ENCODE results near the gene TMIE. TPM values are rescaled to one million over a fixed set of nuclear protein-coding genes. Genes with fewer than 3 reads are reported as not detected.

Gene TMIE
- total and polyA plus RNA-seq, 10 of the 15 experiments (the other 5 are each of a cell fraction or from before 2014, with no cell fraction given): not detected

GRCh38 chr3:46684891-46685290, 16.3 kb upstream of the TMIE start:
- no peak for FAIRE-seq
- Histone ChIP-seq H3K79me2 (ENCODE audit: control insufficient read depth, insufficient read depth, low read length) (no peaks in the 10 kb centered on the region), H3K4me1 (ENCODE audit: control insufficient read depth, insufficient read depth, low read length) (no peaks in the 10 kb centered on the region), H3K27ac (ENCODE audit: control insufficient read depth, insufficient read depth) (no peak overlapping the region), H3K4me3 (no peak overlapping the region), H3K27me3 (replicated peaks in 1 of 2; ENCODE audit: control insufficient read depth in 2 of 2, insufficient read depth in 2 of 2, low read length in 1 of 2) (no peaks in the 10 kb centered on the region), H3K36me3 (ENCODE audit: control insufficient read depth in 2 of 2, insufficient read depth in 2 of 2, low read length in 1 of 2) (no peaks in the 10 kb centered on the region), H2AFZ (ENCODE audit: control insufficient read depth, low read depth, low read length) (no peak overlapping the region), H4K20me1 (ENCODE audit: control insufficient read depth, insufficient read depth) (no peaks in the 10 kb centered on the region), H3K9ac (ENCODE audit: control insufficient read depth, insufficient read depth, low read length) (no peak overlapping the region), H3K4me2 (ENCODE audit: control insufficient read depth, insufficient read depth) (no peak overlapping the region), H3K9me3 (replicated peaks; ENCODE audit: control insufficient read depth, insufficient read depth, low read length) (no peaks in the 10 kb centered on the region)
- TF ChIP-seq, protein P1, sequence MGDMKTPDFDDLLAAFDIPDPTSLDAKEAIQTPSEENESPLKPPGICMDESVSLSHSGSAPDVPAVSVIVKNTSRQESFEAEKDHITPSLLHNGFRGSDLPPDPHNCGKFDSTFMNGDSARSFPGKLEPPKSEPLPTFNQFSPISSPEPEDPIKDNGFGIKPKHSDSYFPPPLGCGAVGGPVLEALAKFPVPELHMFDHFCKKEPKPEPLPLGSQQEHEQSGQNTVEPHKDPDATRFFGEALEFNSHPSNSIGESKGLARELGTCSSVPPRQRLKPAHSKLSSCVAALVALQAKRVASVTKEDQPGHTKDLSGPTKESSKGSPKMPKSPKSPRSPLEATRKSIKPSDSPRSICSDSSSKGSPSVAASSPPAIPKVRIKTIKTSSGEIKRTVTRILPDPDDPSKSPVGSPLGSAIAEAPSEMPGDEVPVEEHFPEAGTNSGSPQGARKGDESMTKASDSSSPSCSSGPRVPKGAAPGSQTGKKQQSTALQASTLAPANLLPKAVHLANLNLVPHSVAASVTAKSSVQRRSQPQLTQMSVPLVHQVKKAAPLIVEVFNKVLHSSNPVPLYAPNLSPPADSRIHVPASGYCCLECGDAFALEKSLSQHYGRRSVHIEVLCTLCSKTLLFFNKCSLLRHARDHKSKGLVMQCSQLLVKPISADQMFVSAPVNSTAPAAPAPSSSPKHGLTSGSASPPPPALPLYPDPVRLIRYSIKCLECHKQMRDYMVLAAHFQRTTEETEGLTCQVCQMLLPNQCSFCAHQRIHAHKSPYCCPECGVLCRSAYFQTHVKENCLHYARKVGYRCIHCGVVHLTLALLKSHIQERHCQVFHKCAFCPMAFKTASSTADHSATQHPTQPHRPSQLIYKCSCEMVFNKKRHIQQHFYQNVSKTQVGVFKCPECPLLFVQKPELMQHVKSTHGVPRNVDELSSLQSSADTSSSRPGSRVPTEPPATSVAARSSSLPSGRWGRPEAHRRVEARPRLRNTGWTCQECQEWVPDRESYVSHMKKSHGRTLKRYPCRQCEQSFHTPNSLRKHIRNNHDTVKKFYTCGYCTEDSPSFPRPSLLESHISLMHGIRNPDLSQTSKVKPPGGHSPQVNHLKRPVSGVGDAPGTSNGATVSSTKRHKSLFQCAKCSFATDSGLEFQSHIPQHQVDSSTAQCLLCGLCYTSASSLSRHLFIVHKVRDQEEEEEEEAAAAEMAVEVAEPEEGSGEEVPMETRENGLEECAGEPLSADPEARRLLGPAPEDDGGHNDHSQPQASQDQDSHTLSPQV (IDR thresholded peaks at IDR 0.05): no peak
- no peak for TF ChIP-seq NFYB (IDR thresholded peaks at IDR 0.05; ENCODE audit: insufficient read depth, low read depth, low read length)
- no peak for TF ChIP-seq TAF1 (IDR thresholded peaks at IDR 0.05; ENCODE audit: borderline replicate concordance, low read depth, low read length)
- SMC1A ChIA-PET (ENCODE audit: uncharacterized antibody, unreplicated experiment): no interaction called here
- no peak for ATAC-seq
- RAD21 ChIA-PET (ENCODE audit: unreplicated experiment): no interaction called here
- no TSS peak for BruUV-seq (replicated peaks)
- 0% methylated on average over 2 of the region's 2 CpGs for WGBS (ENCODE audit: insufficient coverage, insufficient replicate concordance, low lambda C conversion rate, missing lambda C conversion rate)
- no peak for DNase-seq (ENCODE audit: low read depth, low spot score)
- CTCF ChIA-PET: no interaction called here
- POLR2A ChIA-PET: no interaction called here
- intact Hi-C loops (cut with micrococcal nuclease; ENCODE audit: unreplicated experiment): no loop called here
- in situ Hi-C loops (cut with MboI): no loop called here

DNA sequence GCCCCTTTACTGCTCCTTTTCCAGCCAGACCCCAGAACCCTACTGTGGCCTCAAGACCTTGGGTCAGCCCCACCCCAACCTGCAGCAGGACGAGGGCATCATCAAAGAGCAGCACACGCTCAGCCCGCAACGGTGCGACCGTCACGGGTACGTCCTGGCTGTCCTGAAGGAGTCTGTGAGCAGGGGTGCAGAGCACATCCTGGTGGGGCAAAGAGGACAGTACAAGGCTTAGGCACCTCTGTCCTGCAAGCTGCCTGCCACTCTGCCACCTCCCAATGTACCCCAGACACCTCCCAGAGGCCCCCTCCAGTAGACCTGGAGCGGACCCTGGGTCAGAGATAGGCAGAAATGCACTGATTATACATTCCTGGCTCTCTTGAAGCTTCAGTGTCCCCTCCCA, 15.7 kb upstream of the TMIE start:
- ChIA-PET CTCF (no interaction called here), POLR2A (no interaction called here), SMC1A (ENCODE audit: uncharacterized antibody, unreplicated experiment) (no interaction called here), RAD21 (ENCODE audit: unreplicated experiment) (no interaction called here)
- H3K27ac ChIP-seq (ENCODE audit: control insufficient read depth, insufficient read depth): no peak overlapping the region
- ATAC-seq (no peak), DNase-seq (ENCODE audit: low read depth, low spot score) (no peak), FAIRE-seq (no peak)
- no peak overlapping the region for H3K4me2 ChIP-seq (ENCODE audit: control insufficient read depth, insufficient read depth)
- no peaks in the 10 kb centered on the region for H3K27me3 ChIP-seq (replicated peaks in 1 of 2; ENCODE audit: control insufficient read depth in 2 of 2, insufficient read depth in 2 of 2, low read length in 1 of 2)
- H3K9ac ChIP-seq (ENCODE audit: control insufficient read depth, insufficient read depth, low read length): no peak overlapping the region
- in situ Hi-C loops (cut with MboI) (no loop called here), intact Hi-C loops (cut with micrococcal nuclease; ENCODE audit: unreplicated experiment) (no loop called here)
- no peaks in the 10 kb centered on the region for H3K4me1 ChIP-seq (ENCODE audit: control insufficient read depth, insufficient read depth, low read length)
- no peak overlapping the region for H2AFZ ChIP-seq (ENCODE audit: control insufficient read depth, low read depth, low read length)
- no TSS peak for BruUV-seq (replicated peaks)
- no peaks in the 10 kb centered on the region for H3K9me3 ChIP-seq (replicated peaks; ENCODE audit: control insufficient read depth, insufficient read depth, low read length)
- H3K36me3 ChIP-seq (ENCODE audit: control insufficient read depth in 2 of 2, insufficient read depth in 2 of 2, low read length in 1 of 2): no peaks in the 10 kb centered on the region
- H3K79me2 ChIP-seq (ENCODE audit: control insufficient read depth, insufficient read depth, low read length): no peaks in the 10 kb centered on the region
- no peak overlapping the region for H3K4me3 ChIP-seq
- H4K20me1 ChIP-seq (ENCODE audit: control insufficient read depth, insufficient read depth): no peaks in the 10 kb centered on the region
- WGBS (ENCODE audit: insufficient coverage, insufficient replicate concordance, low lambda C conversion rate, missing lambda C conversion rate): 46% methylated on average over 9 of the region's 9 CpGs
- no peak for TF ChIP-seq NR2F1 (conservative IDR thresholded peaks at IDR 0.05)
- no peak for TF ChIP-seq BMI1 (IDR thresholded peaks at IDR 0.05; ENCODE audit: borderline replicate concordance)
- TF ChIP-seq, protein P2, sequence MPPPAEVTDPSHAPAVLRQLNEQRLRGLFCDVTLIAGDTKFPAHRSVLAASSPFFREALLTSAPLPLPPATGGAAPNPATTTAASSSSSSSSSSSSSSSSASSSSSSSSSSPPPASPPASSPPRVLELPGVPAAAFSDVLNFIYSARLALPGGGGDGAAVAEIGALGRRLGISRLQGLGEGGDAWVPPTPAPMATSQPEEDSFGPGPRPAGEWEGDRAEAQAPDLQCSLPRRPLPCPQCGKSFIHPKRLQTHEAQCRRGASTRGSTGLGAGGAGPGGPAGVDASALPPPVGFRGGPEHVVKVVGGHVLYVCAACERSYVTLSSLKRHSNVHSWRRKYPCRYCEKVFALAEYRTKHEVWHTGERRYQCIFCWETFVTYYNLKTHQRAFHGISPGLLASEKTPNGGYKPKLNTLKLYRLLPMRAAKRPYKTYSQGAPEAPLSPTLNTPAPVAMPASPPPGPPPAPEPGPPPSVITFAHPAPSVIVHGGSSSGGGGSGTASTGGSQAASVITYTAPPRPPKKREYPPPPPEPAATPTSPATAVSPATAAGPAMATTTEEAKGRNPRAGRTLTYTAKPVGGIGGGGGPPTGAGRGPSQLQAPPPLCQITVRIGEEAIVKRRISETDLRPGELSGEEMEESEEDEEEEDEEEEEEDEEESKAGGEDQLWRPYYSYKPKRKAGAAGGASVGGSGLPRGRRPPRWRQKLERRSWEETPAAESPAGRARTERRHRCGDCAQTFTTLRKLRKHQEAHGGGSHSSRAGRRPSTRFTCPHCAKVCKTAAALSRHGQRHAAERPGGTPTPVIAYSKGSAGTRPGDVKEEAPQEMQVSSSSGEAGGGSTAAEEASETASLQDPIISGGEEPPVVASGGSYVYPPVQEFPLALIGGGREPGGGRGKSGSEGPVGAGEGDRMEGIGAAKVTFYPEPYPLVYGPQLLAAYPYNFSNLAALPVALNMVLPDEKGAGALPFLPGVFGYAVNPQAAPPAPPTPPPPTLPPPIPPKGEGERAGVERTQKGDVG (CRISPR knock-in tag; IDR thresholded peaks at IDR 0.05): no peak
- no peak for TF ChIP-seq BCL11A (IDR thresholded peaks at IDR 0.05; ENCODE audit: low read depth, low read length)
- no peak for TF ChIP-seq WRNIP1 (IDR thresholded peaks at IDR 0.05; ENCODE audit: borderline replicate concordance, low read depth, low read length)
- TF ChIP-seq HDGF (IDR thresholded peaks at IDR 0.05): no peak
- TF ChIP-seq IKZF2 (IDR thresholded peaks at IDR 0.05): no peak

Measured in GM12878 (cell line).